SK-N-MC (cell line): ENCODE measurements around the gene ZDHHC6.

Source experiments
- EZH2 ChIP-seq: fragments of 200-600 bp; sonication (generic); IDR thresholded peaks from one replicate; pipeline ENCODE4 v1.6.1; 2017; ENCODE audit warnings: antibody characterized with exemption
- POLR2AphosphoS5 ChIP-seq: IDR thresholded peaks from 2 replicates; pipeline ENCODE4 v1.6.1; 2012; ENCODE audit warnings: mild to moderate bottlenecking, low read depth, low read length, borderline replicate concordance

- TF ChIP-seq POLR2AphosphoS5, result no peak
- no peak for TF ChIP-seq EZH2
These were observed 58.2 kb downstream of the ZDHHC6 start for GRCh38 chr10:112388548-112388947.
